GM18519 (cell line): ENCODE results near the gene RNF19B.

Experiments used
- ATAC-seq: cut with Tn5 transposase; IDR thresholded peaks from one replicate; pipeline ENCODE4 v1.9.1; 2021; ENCODE audit warnings: mild to moderate bottlenecking, moderate library complexity; ENCODE audit not compliant: unreplicated experiment, low FRiP score

RNF19B gene

GRCh38 chr1:32891241-32891570, 73.4 kb downstream of the RNF19B start:
- no peak for ATAC-seq

DNA sequence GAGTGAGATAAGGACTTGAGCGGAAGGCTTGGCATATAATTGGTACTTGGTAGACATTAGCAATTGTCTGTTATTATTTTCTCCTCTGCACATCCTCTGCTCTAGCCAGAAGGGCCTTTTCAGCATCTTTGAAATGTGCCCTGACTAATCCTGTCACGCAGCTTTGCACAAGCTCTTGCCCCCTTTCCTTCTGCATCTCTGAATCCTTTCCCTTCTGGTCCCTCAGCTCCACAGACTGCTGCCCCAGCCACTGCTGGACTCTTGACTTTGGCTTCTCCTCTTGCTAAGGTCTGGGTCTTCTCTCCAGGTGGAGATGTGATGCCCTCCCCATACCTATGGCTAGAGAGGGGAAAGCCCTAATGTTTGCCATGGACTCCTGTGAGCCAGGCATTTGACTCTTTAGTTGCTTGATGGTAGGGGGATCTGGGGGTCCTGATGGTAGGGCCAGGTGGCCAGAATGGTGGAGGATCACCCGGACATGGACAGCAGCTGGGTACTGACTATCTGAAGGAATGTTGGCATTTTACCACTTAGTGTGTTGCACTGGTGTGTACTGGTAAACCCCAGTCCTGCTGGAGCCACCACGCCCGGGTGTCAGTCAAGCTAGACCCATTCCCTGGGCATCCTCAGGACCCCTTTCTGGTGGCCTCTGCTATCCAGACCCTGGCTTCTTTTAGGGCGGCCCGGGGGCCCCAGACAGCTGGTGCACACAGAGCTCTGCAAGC, 73.9 kb downstream of the RNF19B start:
- ATAC-seq, result no peak

GRCh38 chr1:32889731-32890278, 74.8 kb downstream of the RNF19B start:
- ATAC-seq, result no peak

GRCh38 chr1:32888677-32889420, 75.8 kb downstream of the RNF19B start:
- no peak for ATAC-seq

- no peak for ATAC-seq
These were observed 76.5 kb downstream of the RNF19B start for GRCh38 chr1:32888134-32888533.

GRCh38 chr1:32887623-32888022, 77.0 kb downstream of the RNF19B start:
- ATAC-seq, result no peak

- ATAC-seq, result no peak
These were observed 77.7 kb downstream of the RNF19B start for GRCh38 chr1:32886828-32887414.
